Astrocyte (in vitro differentiated cells and primary cell): ENCODE data around the gene PTPRN2.

Experiments
- CTCF ChIP-seq: IDR thresholded peaks from 2 replicates; pipeline ENCODE4 v1.5.1; 2011; ENCODE audit warnings: low read depth, mild to moderate bottlenecking, inconsistent platforms, low read length, moderate library complexity; ENCODE audit not compliant: insufficient read depth
- EZH2 ChIP-seq: IDR thresholded peaks from 2 replicates; pipeline ENCODE4 v1.6.1; 2012; ENCODE audit warnings: mild to moderate bottlenecking, low read length, inconsistent platforms; ENCODE audit not compliant: insufficient read depth

GRCh38 chr7:157501581-157501980 is 1086.0 kb downstream of the PTPRN2 start:
- no peak for TF ChIP-seq CTCF
- no peak for TF ChIP-seq EZH2
